HepG2 (cell line): ENCODE measurements around the gene TBC1D1. TPM values are rescaled to one million over a fixed set of nuclear protein-coding genes. Genes with fewer than 3 reads are reported as not detected.

Experiments used
- AGO1 ChIP-seq: fragments of 200-400 bp; formaldehyde crosslinking; IDR thresholded peaks from 2 replicates; pipeline ENCODE4 v1.6.1; 2017; ENCODE audit warnings: mild to moderate bottlenecking, low read depth, low read length, moderate library complexity; ENCODE audit not compliant: poor library complexity, severe bottlenecking
- ARNTL ChIP-seq: sonication (generic); formaldehyde crosslinking; IDR thresholded peaks from 2 replicates; pipeline ENCODE4 v1.4.0; 2020; ENCODE audit warnings: mild to moderate bottlenecking, missing genetic modification reagents
- IRF2 ChIP-seq: IDR thresholded peaks from 2 replicates; pipeline ENCODE4 v1.6.1; 2018; ENCODE audit warnings: missing genetic modification reagents, missing compliant biosample characterization
- TBP ChIP-seq: sonication (generic); formaldehyde crosslinking; IDR thresholded peaks from 2 replicates; pipeline ENCODE4 v1.5.0; 2020; ENCODE audit warnings: missing genetic modification reagents
- ZFY ChIP-seq: sonication (generic); formaldehyde crosslinking; IDR thresholded peaks from 2 replicates; pipeline ENCODE4 v1.4.0; 2020; ENCODE audit warnings: missing genetic modification reagents
- ZNF264 ChIP-seq: sonication (generic); formaldehyde crosslinking; IDR thresholded peaks from 2 replicates; pipeline ENCODE4 v1.4.0; 2020; ENCODE audit warnings: missing genetic modification reagents
- ZNF792 ChIP-seq: IDR thresholded peaks from 2 replicates; pipeline ENCODE4 v1.6.1; 2016
- polyA plus RNA-seq, 8 experiments: library from polyadenylated mRNA; depleted of rRNA in 3 of 8; stranded (reverse) in 7 of 8; unstranded in 1 of 8; fragments of >200 nt; fragmentation: Illumina TruSeq in 4 of 8; extraction: Trizol in 4 of 8; gene quantifications; 2 replicates each; pipeline versions ENCODE4 v1.2.1 to v1.2.3, GENCODE V29; 2011 to 2016; ENCODE audit warnings: low read depth in 4 of 8, missing spikeins in 1 of 8, mixed read lengths in 1 of 8; ENCODE audit not compliant: insufficient read depth in 1 of 8
- total RNA-seq, 5 experiments: library from RNA; depleted of rRNA; stranded (reverse); fragments of >200 nt; fragmentation: Illumina TruSeq; extraction: Trizol; gene quantifications; 2 replicates each; pipeline ENCODE4 v1.2.3, GENCODE V29; 2016; ENCODE audit warnings: low read depth in 1 of 5
- TF ChIP-seq, protein P1 (sequence below): sonication (generic); formaldehyde crosslinking; IDR thresholded peaks from one replicate; pipeline ENCODE4 v1.5.1; 2020; ENCODE audit warnings: mild to moderate bottlenecking, missing genetic modification reagents; ENCODE audit errors: not compliant biosample characterization
- TF ChIP-seq, protein P2 (sequence below): sonication (generic); formaldehyde crosslinking; IDR thresholded peaks from 2 replicates; pipeline ENCODE4 v1.4.0; 2020; ENCODE audit warnings: missing genetic modification reagents
- TF ChIP-seq, protein P3 (sequence below): sonication (generic); formaldehyde crosslinking; conservative IDR thresholded peaks from 2 replicates; pipeline ENCODE4 v1.4.0; 2020; ENCODE audit warnings: missing genetic modification reagents
- TF ChIP-seq, protein P4 (sequence below): sonication (generic); formaldehyde crosslinking; IDR thresholded peaks from 2 replicates; pipeline ENCODE4 v1.9.0; 2021; ENCODE audit warnings: missing genetic modification reagents, mild to moderate bottlenecking, borderline replicate concordance
- TF ChIP-seq, protein P5 (sequence below), 2 experiments: sonication (generic) in 1 of 2; formaldehyde crosslinking in 1 of 2; IDR thresholded peaks; 2 replicates each; pipeline versions ENCODE4 v1.5.1 to v1.6.1; 2011 to 2020; ENCODE audit warnings: borderline replicate concordance in 1 of 2, low read depth in 1 of 2, low read length in 1 of 2, mild to moderate bottlenecking in 1 of 2, missing genetic modification reagents in 1 of 2, moderate library complexity in 1 of 2

The TBC1D1 gene
- total and polyA plus RNA-seq, 2 of the 13 experiments (the other 11 are each of a cell fraction or from before 2014, with no cell fraction given), result 37.3 to 62.8 TPM

DNA sequence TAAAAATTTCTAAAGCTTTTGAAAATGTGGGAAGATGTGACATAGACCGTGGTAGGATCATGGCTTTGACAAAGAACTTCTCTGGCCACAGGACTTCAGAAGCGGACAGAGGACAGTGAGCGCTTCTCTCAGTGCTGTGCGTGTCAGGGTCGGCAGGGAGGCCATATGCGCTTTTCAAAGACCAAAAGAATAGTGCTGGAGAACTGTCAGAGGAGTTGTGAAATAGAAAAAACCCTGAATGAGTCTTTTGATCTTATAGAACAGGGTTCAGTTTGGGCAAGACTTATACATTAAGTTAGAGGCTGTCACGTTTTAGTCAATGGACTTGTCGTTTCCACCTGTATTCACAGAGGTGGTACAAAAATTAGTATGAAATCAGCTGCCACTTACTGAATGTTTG is 146.7 kb downstream of the TBC1D1 start (continued):
- TF ChIP-seq, protein P1, sequence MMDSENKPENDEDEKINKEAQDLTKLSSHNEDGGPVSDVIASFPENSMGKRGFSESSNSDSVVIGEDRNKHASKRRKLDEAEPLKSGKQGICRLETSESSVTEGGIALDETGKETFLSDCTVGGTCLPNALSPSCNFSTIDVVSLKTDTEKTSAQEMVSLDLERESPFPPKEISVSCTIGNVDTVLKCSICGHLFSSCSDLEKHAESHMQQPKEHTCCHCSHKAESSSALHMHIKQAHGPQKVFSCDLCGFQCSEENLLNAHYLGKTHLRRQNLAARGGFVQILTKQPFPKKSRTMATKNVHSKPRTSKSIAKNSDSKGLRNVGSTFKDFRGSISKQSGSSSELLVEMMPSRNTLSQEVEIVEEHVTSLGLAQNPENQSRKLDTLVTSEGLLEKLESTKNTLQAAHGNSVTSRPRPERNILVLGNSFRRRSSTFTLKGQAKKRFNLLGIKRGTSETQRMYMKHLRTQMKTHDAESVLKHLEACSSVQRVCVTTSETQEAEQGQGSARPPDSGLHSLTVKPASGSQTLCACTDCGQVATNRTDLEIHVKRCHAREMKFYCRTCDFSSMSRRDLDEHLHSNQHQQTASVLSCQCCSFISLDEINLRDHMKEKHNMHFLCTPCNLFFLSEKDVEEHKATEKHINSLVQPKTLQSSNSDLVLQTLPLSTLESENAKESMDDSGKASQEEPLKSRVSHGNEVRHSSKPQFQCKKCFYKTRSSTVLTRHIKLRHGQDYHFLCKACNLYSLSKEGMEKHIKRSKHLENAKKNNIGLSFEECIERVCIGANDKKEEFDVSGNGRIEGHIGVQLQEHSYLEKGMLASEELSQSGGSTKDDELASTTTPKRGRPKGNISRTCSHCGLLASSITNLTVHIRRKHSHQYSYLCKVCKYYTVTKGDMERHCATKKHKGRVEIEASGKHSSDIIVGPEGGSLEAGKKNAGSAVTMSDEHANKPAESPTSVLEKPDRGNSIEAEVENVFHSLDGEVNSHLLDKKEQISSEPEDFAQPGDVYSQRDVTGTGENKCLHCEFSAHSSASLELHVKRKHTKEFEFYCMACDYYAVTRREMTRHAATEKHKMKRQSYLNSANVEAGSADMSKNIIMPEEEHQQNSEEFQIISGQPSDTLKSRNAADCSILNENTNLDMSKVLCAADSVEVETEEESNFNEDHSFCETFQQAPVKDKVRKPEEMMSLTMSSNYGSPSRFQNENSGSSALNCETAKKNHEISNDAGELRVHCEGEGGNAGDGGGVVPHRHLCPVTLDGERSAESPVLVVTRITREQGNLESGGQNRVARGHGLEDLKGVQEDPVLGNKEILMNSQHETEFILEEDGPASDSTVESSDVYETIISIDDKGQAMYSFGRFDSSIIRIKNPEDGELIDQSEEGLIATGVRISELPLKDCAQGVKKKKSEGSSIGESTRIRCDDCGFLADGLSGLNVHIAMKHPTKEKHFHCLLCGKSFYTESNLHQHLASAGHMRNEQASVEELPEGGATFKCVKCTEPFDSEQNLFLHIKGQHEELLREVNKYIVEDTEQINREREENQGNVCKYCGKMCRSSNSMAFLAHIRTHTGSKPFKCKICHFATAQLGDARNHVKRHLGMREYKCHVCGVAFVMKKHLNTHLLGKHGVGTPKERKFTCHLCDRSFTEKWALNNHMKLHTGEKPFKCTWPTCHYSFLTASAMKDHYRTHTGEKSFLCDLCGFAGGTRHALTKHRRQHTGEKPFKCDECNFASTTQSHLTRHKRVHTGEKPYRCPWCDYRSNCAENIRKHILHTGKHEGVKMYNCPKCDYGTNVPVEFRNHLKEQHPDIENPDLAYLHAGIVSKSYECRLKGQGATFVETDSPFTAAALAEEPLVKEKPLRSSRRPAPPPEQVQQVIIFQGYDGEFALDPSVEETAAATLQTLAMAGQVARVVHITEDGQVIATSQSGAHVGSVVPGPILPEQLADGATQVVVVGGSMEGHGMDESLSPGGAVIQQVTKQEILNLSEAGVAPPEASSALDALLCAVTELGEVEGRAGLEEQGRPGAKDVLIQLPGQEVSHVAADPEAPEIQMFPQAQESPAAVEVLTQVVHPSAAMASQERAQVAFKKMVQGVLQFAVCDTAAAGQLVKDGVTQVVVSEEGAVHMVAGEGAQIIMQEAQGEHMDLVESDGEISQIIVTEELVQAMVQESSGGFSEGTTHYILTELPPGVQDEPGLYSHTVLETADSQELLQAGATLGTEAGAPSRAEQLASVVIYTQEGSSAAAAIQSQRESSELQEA, result no peak
- TF ChIP-seq IRF2 (CRISPR knock-in tag), result no peak
- TF ChIP-seq, protein P2, sequence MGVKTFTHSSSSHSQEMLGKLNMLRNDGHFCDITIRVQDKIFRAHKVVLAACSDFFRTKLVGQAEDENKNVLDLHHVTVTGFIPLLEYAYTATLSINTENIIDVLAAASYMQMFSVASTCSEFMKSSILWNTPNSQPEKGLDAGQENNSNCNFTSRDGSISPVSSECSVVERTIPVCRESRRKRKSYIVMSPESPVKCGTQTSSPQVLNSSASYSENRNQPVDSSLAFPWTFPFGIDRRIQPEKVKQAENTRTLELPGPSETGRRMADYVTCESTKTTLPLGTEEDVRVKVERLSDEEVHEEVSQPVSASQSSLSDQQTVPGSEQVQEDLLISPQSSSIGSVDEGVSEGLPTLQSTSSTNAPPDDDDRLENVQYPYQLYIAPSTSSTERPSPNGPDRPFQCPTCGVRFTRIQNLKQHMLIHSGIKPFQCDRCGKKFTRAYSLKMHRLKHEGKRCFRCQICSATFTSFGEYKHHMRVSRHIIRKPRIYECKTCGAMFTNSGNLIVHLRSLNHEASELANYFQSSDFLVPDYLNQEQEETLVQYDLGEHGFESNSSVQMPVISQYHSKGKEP, result no peak
- TF ChIP-seq, protein P3, sequence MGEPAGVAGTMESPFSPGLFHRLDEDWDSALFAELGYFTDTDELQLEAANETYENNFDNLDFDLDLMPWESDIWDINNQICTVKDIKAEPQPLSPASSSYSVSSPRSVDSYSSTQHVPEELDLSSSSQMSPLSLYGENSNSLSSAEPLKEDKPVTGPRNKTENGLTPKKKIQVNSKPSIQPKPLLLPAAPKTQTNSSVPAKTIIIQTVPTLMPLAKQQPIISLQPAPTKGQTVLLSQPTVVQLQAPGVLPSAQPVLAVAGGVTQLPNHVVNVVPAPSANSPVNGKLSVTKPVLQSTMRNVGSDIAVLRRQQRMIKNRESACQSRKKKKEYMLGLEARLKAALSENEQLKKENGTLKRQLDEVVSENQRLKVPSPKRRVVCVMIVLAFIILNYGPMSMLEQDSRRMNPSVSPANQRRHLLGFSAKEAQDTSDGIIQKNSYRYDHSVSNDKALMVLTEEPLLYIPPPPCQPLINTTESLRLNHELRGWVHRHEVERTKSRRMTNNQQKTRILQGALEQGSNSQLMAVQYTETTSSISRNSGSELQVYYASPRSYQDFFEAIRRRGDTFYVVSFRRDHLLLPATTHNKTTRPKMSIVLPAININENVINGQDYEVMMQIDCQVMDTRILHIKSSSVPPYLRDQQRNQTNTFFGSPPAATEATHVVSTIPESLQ (CRISPR knock-in tag), result no peak
- TF ChIP-seq AGO1, result no peak
- TF ChIP-seq ARNTL (CRISPR knock-in tag), result no peak
- TF ChIP-seq, protein P4, sequence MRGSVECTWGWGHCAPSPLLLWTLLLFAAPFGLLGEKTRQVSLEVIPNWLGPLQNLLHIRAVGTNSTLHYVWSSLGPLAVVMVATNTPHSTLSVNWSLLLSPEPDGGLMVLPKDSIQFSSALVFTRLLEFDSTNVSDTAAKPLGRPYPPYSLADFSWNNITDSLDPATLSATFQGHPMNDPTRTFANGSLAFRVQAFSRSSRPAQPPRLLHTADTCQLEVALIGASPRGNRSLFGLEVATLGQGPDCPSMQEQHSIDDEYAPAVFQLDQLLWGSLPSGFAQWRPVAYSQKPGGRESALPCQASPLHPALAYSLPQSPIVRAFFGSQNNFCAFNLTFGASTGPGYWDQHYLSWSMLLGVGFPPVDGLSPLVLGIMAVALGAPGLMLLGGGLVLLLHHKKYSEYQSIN (CRISPR knock-in tag), result no peak
- TF ChIP-seq TBP (CRISPR knock-in tag), result no peak
- no peak for TF ChIP-seq ZFY (CRISPR knock-in tag)
- TF ChIP-seq, protein P5, sequence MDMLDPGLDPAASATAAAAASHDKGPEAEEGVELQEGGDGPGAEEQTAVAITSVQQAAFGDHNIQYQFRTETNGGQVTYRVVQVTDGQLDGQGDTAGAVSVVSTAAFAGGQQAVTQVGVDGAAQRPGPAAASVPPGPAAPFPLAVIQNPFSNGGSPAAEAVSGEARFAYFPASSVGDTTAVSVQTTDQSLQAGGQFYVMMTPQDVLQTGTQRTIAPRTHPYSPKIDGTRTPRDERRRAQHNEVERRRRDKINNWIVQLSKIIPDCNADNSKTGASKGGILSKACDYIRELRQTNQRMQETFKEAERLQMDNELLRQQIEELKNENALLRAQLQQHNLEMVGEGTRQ (IDR thresholded peaks at IDR 0.05; ENCODE audit: low read depth, low read length), result no peak
- TF ChIP-seq, protein P5 (CRISPR knock-in tag; IDR thresholded peaks at IDR 0.05; ENCODE audit: borderline replicate concordance), result no peak
- no peak for TF ChIP-seq ZNF792 (CRISPR knock-in tag)
- no peak for TF ChIP-seq ZNF264 (CRISPR knock-in tag)
